H1 (cell line): Measurements from ENCODE around the gene PRKN. TPM values are rescaled to one million over a fixed set of nuclear protein-coding genes. Genes with fewer than 3 reads are reported as not detected.

Experiments used
- CTCF ChIA-PET: fragments of 300-600 bp; sonication (Branson Sonifier 250); formaldehyde crosslinking; loops from one replicate; lab custom pipeline; 2021; ENCODE audit not compliant: partially characterized antibody; lab: Charles Lee
- POLR2A ChIA-PET: fragments of 300-600 bp; sonication (Branson Sonifier 250); formaldehyde crosslinking; loops from one replicate; lab custom pipeline; 2021; ENCODE audit warnings: inconsistent platforms; ENCODE audit not compliant: partially characterized antibody; lab: Charles Lee
- DNase-seq, 2 experiments: peaks; one replicate each; pipeline versions ENCODE4 v3.0.0 to v3.0.0-alpha.2; 2010 to 2022; ENCODE audit warnings: low spot score in 2 of 2, low read depth in 1 of 2, mixed read lengths in 1 of 2
- FAIRE-seq: peaks from 2 replicates; lab custom pipeline; 2011; peaks lifted over from hg19 to GRCh38; lab: Jason Lieb, UNC
- H2AFZ ChIP-seq: 2 replicates; pipeline ENCODE4 v1.8.1; 2012; ENCODE audit warnings: low read length, inconsistent platforms
- H2AK5ac ChIP-seq: 2 replicates; pipeline ENCODE4 v1.6.1; 2013; ENCODE audit warnings: low read depth, low read length
- H2BK120ac ChIP-seq: replicated peaks from 2 replicates; pipeline ENCODE3; 2013; ENCODE audit warnings: low read depth, low read length, inconsistent platforms
- H2BK12ac ChIP-seq: 2 replicates; pipeline ENCODE4 v1.6.1; 2013; ENCODE audit warnings: low read depth, low read length
- H2BK15ac ChIP-seq: 2 replicates; pipeline ENCODE4 v1.6.1; 2013; ENCODE audit warnings: low read length
- H2BK20ac ChIP-seq: 2 replicates; pipeline ENCODE4 v1.6.1; 2013; ENCODE audit warnings: low read length
- H2BK5ac ChIP-seq: 2 replicates; pipeline ENCODE4 v1.6.1; 2013; ENCODE audit warnings: low read depth, low read length
- H3K14ac ChIP-seq: 2 replicates; pipeline ENCODE4 v1.6.1; 2013; ENCODE audit warnings: inconsistent platforms; ENCODE audit not compliant: insufficient read length
- H3K18ac ChIP-seq: 2 replicates; pipeline ENCODE4 v1.6.1; 2013; ENCODE audit warnings: low read length; ENCODE audit errors: extremely low read depth
- H3K23ac ChIP-seq: 2 replicates; pipeline ENCODE4 v1.6.1; 2013; ENCODE audit warnings: inconsistent platforms; ENCODE audit not compliant: insufficient read length
- H3K23me2 ChIP-seq: 2 replicates; pipeline ENCODE4 v1.6.1; 2013; ENCODE audit warnings: low read depth, low read length
- H3K27ac ChIP-seq: 2 replicates; pipeline ENCODE4 v1.6.1; 2011; ENCODE audit warnings: low read depth, low read length, inconsistent platforms
- H3K27me3 ChIP-seq, 4 experiments: replicated peaks in 1 of 4; 1 replicate in 1 of 4; 2 replicates in 3 of 4; pipeline versions ENCODE4 v1.6.1 to v1.8.1; 2011 to 2013; ENCODE audit warnings: low read length in 3 of 4, mild to moderate bottlenecking in 3 of 4, inconsistent platforms in 2 of 4, mixed read lengths in 2 of 4, moderate library complexity in 1 of 4; ENCODE audit not compliant: control insufficient read depth in 3 of 4, insufficient read depth in 3 of 4; ENCODE audit errors: extremely low read depth in 1 of 4
- H3K36me3 ChIP-seq, 4 experiments: 2 replicates each; pipeline versions ENCODE4 v1.6.1 to v1.8.1; 2011 to 2013; ENCODE audit warnings: mild to moderate bottlenecking in 4 of 4, low read length in 3 of 4, moderate library complexity in 2 of 4, control low read depth in 1 of 4, inconsistent platforms in 1 of 4; ENCODE audit not compliant: insufficient read depth in 4 of 4, control insufficient read depth in 2 of 4
- H3K4ac ChIP-seq: replicated peaks from 2 replicates; pipeline ENCODE3; 2013; ENCODE audit warnings: low read length, low read depth, mixed read lengths, inconsistent platforms; ENCODE audit not compliant: insufficient read length
- H3K4me1 ChIP-seq, 4 experiments: replicated peaks in 1 of 4; 1 replicate in 1 of 4; 2 replicates in 3 of 4; pipeline versions ENCODE4 v1.6.1 to v1.8.1; 2011 to 2013; ENCODE audit warnings: low read length in 3 of 4, inconsistent platforms in 2 of 4, mixed read lengths in 1 of 4; ENCODE audit not compliant: insufficient read depth in 4 of 4, control insufficient read depth in 3 of 4
- H3K4me2 ChIP-seq, 2 experiments: 2 replicates each; pipeline versions ENCODE4 v1.6.1 to v1.8.1; 2011 to 2013; ENCODE audit warnings: low read depth in 2 of 2, low read length in 2 of 2, control low read depth in 1 of 2, inconsistent platforms in 1 of 2, mild to moderate bottlenecking in 1 of 2; ENCODE audit not compliant: insufficient read depth in 1 of 2
- H3K4me3 ChIP-seq, 4 experiments: fragments of 200-600, 300-600 bp in 1 of 4; sonication (generic), shearing (Covaris generic), sonication (Bioruptor Twin) in 1 of 4; 2 replicates each; pipeline versions ENCODE4 v1.5.1 to v1.8.1; 2011 to 2016; ENCODE audit warnings: low read length in 4 of 4, low read depth in 3 of 4, control low read depth in 2 of 4, inconsistent platforms in 2 of 4, mild to moderate bottlenecking in 2 of 4, mixed read lengths in 1 of 4, moderate library complexity in 1 of 4; ENCODE audit not compliant: insufficient read depth in 2 of 4; ENCODE audit errors: extremely low read depth in 1 of 4
- H3K56ac ChIP-seq: replicated peaks from 2 replicates; pipeline ENCODE3; 2013; ENCODE audit warnings: low read depth, mild to moderate bottlenecking, mixed read lengths, low read length, inconsistent platforms; ENCODE audit not compliant: insufficient read length
- H3K79me1 ChIP-seq: 2 replicates; pipeline ENCODE4 v1.6.1; 2013; ENCODE audit warnings: low read depth, low read length, control low read depth
- H3K79me2 ChIP-seq, 2 experiments: 2 replicates each; pipeline versions ENCODE4 v1.6.1 to v1.8.1; 2012 to 2013; ENCODE audit warnings: low read length in 2 of 2, mild to moderate bottlenecking in 2 of 2, inconsistent platforms in 1 of 2; ENCODE audit not compliant: insufficient read depth in 2 of 2, control insufficient read depth in 1 of 2
- H3K9ac ChIP-seq, 4 experiments: replicated peaks in 1 of 4; 1 replicate in 1 of 4; 2 replicates in 3 of 4; pipeline versions ENCODE4 v1.6.1 to v1.8.1; 2011 to 2013; ENCODE audit warnings: low read depth in 3 of 4, low read length in 3 of 4, control low read depth in 2 of 4, mild to moderate bottlenecking in 2 of 4, moderate library complexity in 2 of 4, inconsistent platforms in 1 of 4; ENCODE audit errors: extremely low read depth in 1 of 4
- H3K9me3 ChIP-seq, 2 experiments: 2 replicates each; pipeline versions ENCODE4 v1.6.1 to v1.8.1; 2012 to 2013; ENCODE audit warnings: mild to moderate bottlenecking in 2 of 2, moderate library complexity in 2 of 2, control low read depth in 1 of 2, inconsistent platforms in 1 of 2, low read depth in 1 of 2, low read length in 1 of 2, mixed read lengths in 1 of 2; ENCODE audit not compliant: insufficient read depth in 2 of 2
- H4K20me1 ChIP-seq, 2 experiments: replicated peaks in 1 of 2; 2 replicates each; pipeline versions ENCODE3 to v1.8.1; 2011 to 2013; ENCODE audit warnings: inconsistent platforms in 2 of 2, low read length in 2 of 2, mild to moderate bottlenecking in 1 of 2; ENCODE audit not compliant: insufficient read depth in 2 of 2, control insufficient read depth in 1 of 2
- H4K5ac ChIP-seq: 2 replicates; pipeline ENCODE4 v1.6.1; 2013; ENCODE audit warnings: low read length, low read depth, mixed read lengths, inconsistent platforms; ENCODE audit not compliant: insufficient read length
- H4K8ac ChIP-seq: 2 replicates; pipeline ENCODE4 v1.8.0; 2013; ENCODE audit warnings: mild to moderate bottlenecking, moderate library complexity, low read length, inconsistent platforms; ENCODE audit not compliant: insufficient read depth; ENCODE audit errors: extremely low read depth
- H4K91ac ChIP-seq: replicated peaks from 2 replicates; pipeline ENCODE3; 2013; ENCODE audit warnings: low read length, mixed read lengths, inconsistent platforms; ENCODE audit not compliant: insufficient read length
- CEBPB ChIP-seq: IDR thresholded peaks from 2 replicates; pipeline ENCODE4 v1.6.1; 2012; ENCODE audit warnings: low read depth, low read length
- EP300 ChIP-seq, 2 experiments: IDR thresholded peaks; 1 replicate in 1 of 2; 2 replicates in 1 of 2; pipeline ENCODE4 v1.6.1; 2011 to 2012; ENCODE audit warnings: low read depth in 2 of 2, low read length in 2 of 2, mild to moderate bottlenecking in 2 of 2, borderline replicate concordance in 1 of 2, inconsistent platforms in 1 of 2, moderate library complexity in 1 of 2
- TCF12 ChIP-seq: IDR thresholded peaks from 2 replicates; pipeline ENCODE4 v1.6.1; 2011; ENCODE audit warnings: low read depth, mild to moderate bottlenecking, low read length
- WGBS, 2 experiments: shearing (Covaris generic) in 1 of 2; methylation state at CpG; one replicate each; pipeline versions ENCODE4 v1.1.6 to v1.1.7; 2013 to 2015; ENCODE audit warnings: low lambda C conversion rate in 2 of 2, mixed read lengths in 2 of 2, inconsistent platforms in 1 of 2, low coverage in 1 of 2, missing lambda C conversion rate in 1 of 2; ENCODE audit not compliant: insufficient replicate concordance in 2 of 2, insufficient coverage in 1 of 2, insufficient read length in 1 of 2; ENCODE audit errors: extremely low coverage in 1 of 2, missing lambda C conversion rate in 1 of 2; 5-methylcytosine and 5-hydroxymethylcytosine counted together
- polyA plus RNA-seq, 7 experiments: library from polyadenylated mRNA; depleted of rRNA in 3 of 7; stranded (reverse) in 5 of 7; unstranded in 2 of 7; fragments of >200 nt in 5 of 7; fragments of 200-250 nt in 2 of 7; gene quantifications; 1 replicate in 5 of 7; 2 replicates in 1 of 7; 4 replicates in 1 of 7; pipeline versions ENCODE4 v1.2.1 to v1.2.3, GENCODE V29; 2011 to 2013; ENCODE audit warnings: missing spikeins in 2 of 7, mixed read lengths in 2 of 7
- total RNA-seq: library from RNA; stranded (reverse); fragmentation: NEBNext Ultra II Directional; extraction: Animal tissue kit (Norgen Biotek cat#: 25700); gene quantifications from 2 replicates; pipeline ENCODE4 v1.2.1, GENCODE V29; 2021

The PRKN gene
- total and polyA plus RNA-seq, 2 of the 8 experiments (the other 6 are each of a cell fraction or from before 2014, with no cell fraction given): 0.13 to 0.29 TPM

DNA sequence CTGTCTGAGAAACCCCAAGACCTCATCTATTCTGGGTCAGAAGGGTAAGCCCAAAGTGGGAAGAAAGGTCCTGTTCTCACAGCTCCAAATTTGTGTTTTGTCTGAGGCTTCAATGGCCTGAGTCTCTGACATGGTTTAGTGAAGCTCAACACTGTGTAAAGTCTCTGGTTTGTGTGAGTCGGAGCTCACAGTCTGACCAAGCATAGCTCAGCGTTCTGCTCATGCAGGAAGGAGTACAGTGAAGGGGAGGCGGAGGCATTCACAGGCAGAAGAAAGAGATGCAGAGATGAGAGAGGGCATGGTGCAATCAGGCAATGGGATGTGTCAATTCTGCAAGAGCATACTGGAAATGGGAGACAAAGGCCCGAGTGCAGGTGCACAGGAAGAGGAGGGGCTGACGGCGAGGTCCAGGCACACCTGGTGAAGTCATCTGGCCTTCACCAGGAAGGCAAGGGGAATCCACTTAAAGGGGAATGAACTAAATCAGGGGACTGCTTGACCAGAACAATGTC is 990.7 kb downstream of the PRKN start:
- no peak overlapping the region for H3K14ac ChIP-seq
- H4K91ac ChIP-seq: no peak overlapping the region
- H4K5ac ChIP-seq: no peak overlapping the region
- peak overlapping the region; percentile 60; the same call in 1 of the 2 replicates for H2AFZ ChIP-seq
- CTCF ChIA-PET: interaction anchor here (2.6 kb wide), 1 partner anchor 12 kb away, joined by 9 read pairs; no protein-coding TSS in a partner anchor
- no peak overlapping the region for H3K18ac ChIP-seq
- H2BK5ac ChIP-seq: no peak overlapping the region
- H2BK20ac ChIP-seq: no peak overlapping the region
- no peak overlapping the region for H3K23ac ChIP-seq
- no peaks in the 10 kb centered on the region for H3K27me3 ChIP-seq
- no peaks in the 10 kb centered on the region for H3K4me1 ChIP-seq
- no peaks in the 10 kb centered on the region for H3K79me2 ChIP-seq
- no peak overlapping the region for H4K8ac ChIP-seq
- DNase-seq (no peak), FAIRE-seq (no peak)
- H3K4me2 ChIP-seq: no peak overlapping the region
- 91% methylated on average over 6 of the region's 6 CpGs; no CpG with 5 or more reads in 1 of the 2 experiments for WGBS, 2 experiments
- no peaks in the 10 kb centered on the region for H3K79me1 ChIP-seq
- no peaks in the 10 kb centered on the region for H4K20me1 ChIP-seq
- H3K56ac ChIP-seq: no peak overlapping the region
- H3K9ac ChIP-seq: no peak overlapping the region
- H3K4ac ChIP-seq: no peak overlapping the region
- TF ChIP-seq EP300 (IDR thresholded peaks at IDR 0.05; ENCODE audit: borderline replicate concordance in 1 of 2, low read depth in 2 of 2, low read length in 2 of 2): no peak
- TF ChIP-seq TCF12: no peak
- TF ChIP-seq CEBPB: peak; percentile 31; the same call in 1 of the 2 replicates
- H2BK15ac ChIP-seq: no peak overlapping the region
- H3K23me2 ChIP-seq: no peaks in the 10 kb centered on the region
- no peak overlapping the region for H2BK12ac ChIP-seq
- H3K9me3 ChIP-seq: no peaks in the 10 kb centered on the region
- H3K36me3 ChIP-seq: no peaks in the 10 kb centered on the region
- no peak overlapping the region for H3K4me3 ChIP-seq
- no peak overlapping the region for H2BK120ac ChIP-seq
- no peak overlapping the region for H3K27ac ChIP-seq
- no peak overlapping the region for H2AK5ac ChIP-seq
- POLR2A ChIA-PET: no interaction called here
